GM11168 (cell line): Measurements from ENCODE around the gene CLIC6.

Experiments
- in situ Hi-C: fragments of 300-500 bp; cut with MboI; formaldehyde crosslinking; loops from one replicate; pipeline ENCODE4 v1.12.0; 2022; ENCODE audit warnings: low sequenced_read_pairs; ENCODE audit not compliant: unreplicated experiment

The CLIC6 gene

GRCh38 chr21:34745557-34746255, 76.9 kb downstream of the CLIC6 start:
- in situ Hi-C loops: loop anchor here (25.0 kb wide), 2 partner anchors 1092 to 1292 kb away; no protein-coding TSS in a partner anchor

- in situ Hi-C loops: loop anchor here (25.0 kb wide), 2 partner anchors 1088 to 1288 kb away; no protein-coding TSS in a partner anchor
Measured at GRCh38 chr21:34748862-34749261, 80.1 kb downstream of the CLIC6 start.

DNA sequence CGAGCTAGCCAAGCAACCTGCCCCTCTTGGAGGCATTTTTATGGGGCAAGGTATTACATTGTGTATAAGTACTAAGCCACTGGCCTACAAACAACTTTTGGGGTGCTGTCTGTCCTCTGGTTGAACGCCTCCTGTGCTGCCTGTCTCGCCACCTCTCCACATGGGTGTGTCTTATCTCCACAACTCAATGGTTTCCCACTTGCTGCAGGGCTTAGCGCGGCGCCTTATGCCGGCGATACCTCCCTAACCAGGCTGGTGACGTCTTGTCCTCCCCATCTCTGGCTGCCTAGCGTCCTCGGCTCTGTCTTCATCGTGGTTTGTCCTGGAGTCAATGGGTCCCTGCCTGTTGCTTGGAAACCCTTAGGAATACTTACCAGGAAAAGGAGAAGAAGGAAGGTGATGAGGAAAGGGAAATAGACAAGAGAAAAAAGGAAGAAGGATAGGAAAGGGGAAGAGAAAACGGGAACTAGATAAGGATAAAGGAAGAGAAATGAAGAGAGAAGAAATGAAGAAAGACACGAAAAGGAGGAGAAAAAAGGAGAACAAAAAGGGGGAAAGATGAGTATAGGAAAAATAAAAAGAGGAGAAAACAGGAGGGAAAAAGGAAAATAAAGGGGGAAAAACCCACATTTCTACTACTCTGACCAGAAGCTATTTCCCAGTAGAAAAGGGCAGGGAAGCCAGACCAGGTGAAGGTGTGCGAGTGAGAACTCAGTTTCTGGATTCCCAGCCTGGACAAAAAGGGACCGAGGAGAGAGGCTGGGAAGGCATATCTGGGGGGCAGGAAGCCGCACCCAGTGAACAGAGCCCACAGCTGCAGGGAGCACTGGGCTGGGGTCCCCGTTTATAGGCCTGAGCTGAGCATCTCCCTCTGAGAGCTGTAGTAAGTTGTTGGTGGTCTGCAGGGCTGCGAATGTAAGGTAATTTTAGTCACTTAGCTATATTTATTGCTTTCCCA, 86.2 kb downstream of the CLIC6 start:
- in situ Hi-C loops: no loop called here

GRCh38 chr21:34761758-34762330, 93.0 kb downstream of the CLIC6 start:
- in situ Hi-C loops: no loop called here

GRCh38 chr21:34762786-34763185, 94.0 kb downstream of the CLIC6 start:
- in situ Hi-C loops: no loop called here

DNA sequence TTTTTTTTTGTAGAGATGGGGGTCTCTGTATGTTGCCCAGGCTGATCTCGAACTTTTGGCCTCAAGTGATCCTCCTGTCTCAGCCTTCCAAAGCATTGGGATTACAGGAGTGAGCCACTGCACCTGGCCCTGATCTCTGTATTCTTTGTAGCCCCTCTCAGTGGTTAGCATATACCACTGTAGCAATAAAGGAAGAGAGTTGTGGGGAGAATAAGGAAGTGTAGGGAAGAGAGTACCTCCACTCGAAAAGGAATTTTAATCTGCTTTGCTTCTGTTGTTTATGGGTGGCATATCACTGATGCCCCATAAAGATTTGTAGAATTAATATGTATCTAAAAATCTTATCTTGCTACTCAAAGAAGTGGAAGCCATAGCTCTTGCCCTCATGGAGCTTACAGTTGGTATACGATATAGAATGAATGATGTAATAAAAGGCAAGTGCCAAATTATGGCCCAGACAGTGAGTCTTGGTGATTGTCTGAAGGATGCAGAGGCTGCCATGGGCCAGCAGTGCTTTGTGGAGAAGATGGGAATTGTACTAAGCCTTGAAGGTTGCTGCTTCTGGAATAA, 96.0 kb downstream of the CLIC6 start:
- in situ Hi-C loops: no loop called here

- in situ Hi-C loops: no loop called here
Measured at GRCh38 chr21:34765619-34766018, 96.8 kb downstream of the CLIC6 start.

GRCh38 chr21:34766862-34767261, 98.1 kb downstream of the CLIC6 start:
- in situ Hi-C loops: no loop called here
